Panc1 (cell line): Measurements from ENCODE around the gene KLC1. TPM values are rescaled to one million over a fixed set of nuclear protein-coding genes. Genes with fewer than 3 reads are reported as not detected.

ENCODE experiments used
- ATAC-seq: fragments of 200-7000 bp; cut with Tn5 transposase; 2 replicates; pipeline ENCODE4 v1.9.1; 2020; ENCODE audit warnings: mild to moderate bottlenecking, moderate library complexity
- BruUV-seq: library from RNA; stranded (reverse); fragments of 400-500 nt; replicated peaks from 2 replicates; lab custom pipeline; 2021; lab: Mats Ljungman, UMichigan
- CTCF ChIA-PET: fragments of 300-600 bp; sonication (Branson Sonifier 250); formaldehyde crosslinking; loops from one replicate; lab custom pipeline; 2022; ENCODE audit warnings: antibody characterized with exemption; lab: Charles Lee
- POLR2A ChIA-PET: fragments of 300-600 bp; sonication (Branson Sonifier 250); formaldehyde crosslinking; loops from one replicate; lab custom pipeline; 2022; ENCODE audit warnings: antibody characterized with exemption; lab: Charles Lee
- DNase-seq: peaks from one replicate; pipeline ENCODE4 v3.0.0-alpha.2; 2010; ENCODE audit warnings: low read depth, low spot score
- H3K27ac ChIP-seq: 2 replicates; pipeline ENCODE4 v1.5.1; 2011; ENCODE audit warnings: mild to moderate bottlenecking, low read length, inconsistent platforms
- H3K27me3 ChIP-seq: fragments of 200-500 bp; sonication (Bioruptor generic); 2 replicates; pipeline ENCODE4 v1.6.0; 2014; ENCODE audit warnings: low read length, inconsistent platforms; ENCODE audit not compliant: control insufficient read depth, insufficient read depth
- H3K36me3 ChIP-seq: fragments of 200-500 bp; sonication (Bioruptor generic); 2 replicates; pipeline ENCODE4 v1.5.1; 2014; ENCODE audit warnings: inconsistent platforms, mild to moderate bottlenecking, low read length, moderate library complexity; ENCODE audit not compliant: control insufficient read depth, insufficient read depth
- H3K4me1 ChIP-seq: 2 replicates; pipeline ENCODE4 v1.5.1; 2011; ENCODE audit warnings: inconsistent platforms, mild to moderate bottlenecking, low read length, moderate library complexity; ENCODE audit not compliant: control insufficient read depth, insufficient read depth
- H3K4me3 ChIP-seq, 2 experiments: 2 replicates each; pipeline ENCODE4 v1.5.1; 2011 to 2012; ENCODE audit warnings: low read depth in 2 of 2, low read length in 2 of 2, mild to moderate bottlenecking in 2 of 2, inconsistent platforms in 1 of 2, moderate library complexity in 1 of 2
- H3K9me3 ChIP-seq: fragments of 200-500 bp; sonication (Bioruptor generic); 2 replicates; pipeline ENCODE4 v1.5.1; 2014; ENCODE audit warnings: low read depth, mild to moderate bottlenecking, inconsistent platforms, low read length, moderate library complexity; ENCODE audit not compliant: control insufficient read depth, insufficient read depth
- CTCF ChIP-seq: fragments of 450-650 bp; IDR thresholded peaks from 2 replicates; pipeline ENCODE4 v1.5.1; 2017; ENCODE audit warnings: mild to moderate bottlenecking
- POLR2AphosphoS5 ChIP-seq: IDR thresholded peaks from 2 replicates; pipeline ENCODE4 v1.6.1; 2012; ENCODE audit warnings: mild to moderate bottlenecking, low read depth, low read length, moderate library complexity
- SIN3A ChIP-seq: IDR thresholded peaks from 2 replicates; pipeline ENCODE4 v1.6.1; 2012; ENCODE audit warnings: low read depth, mild to moderate bottlenecking, low read length, moderate library complexity, borderline replicate concordance; ENCODE audit not compliant: insufficient read depth
- TCF7L2 ChIP-seq: IDR thresholded peaks from 2 replicates; pipeline ENCODE4 v1.6.1; 2011; ENCODE audit warnings: mild to moderate bottlenecking, low read depth, low read length, inconsistent platforms
- in situ Hi-C: cut with HindIII; loops from 2 replicates; pipeline ENCODE4 v1.10.0; 2016; ENCODE audit warnings: low sequenced_read_pairs, low pct_unique_long_range_greater_than_20kb
- intact Hi-C: fragments of 100-400 bp; cut with micrococcal nuclease; formaldehyde crosslinking; loops from one replicate; pipeline ENCODE4 v1.10.0; 2022; ENCODE audit not compliant: unreplicated experiment
- total RNA-seq: library from RNA; stranded (reverse); gene quantifications from one replicate; pipeline ENCODE4 v1.2.1, GENCODE V29; 2021; ENCODE audit not compliant: unreplicated experiment
- TF ChIP-seq, protein P1 (sequence below), 2 experiments: IDR thresholded peaks; 2 replicates each; pipeline ENCODE4 v1.6.1; 2011 to 2012; ENCODE audit warnings: low read depth in 2 of 2, control low read depth in 1 of 2, low read length in 1 of 2, mild to moderate bottlenecking in 1 of 2, moderate library complexity in 1 of 2; ENCODE audit not compliant: insufficient read depth in 1 of 2

Gene KLC1
- total RNA-seq, 1 experiment from 2014 or later = 98.0 TPM

- H3K27me3 ChIP-seq = no peaks in the 10 kb centered on the region
- no TSS peak for BruUV-seq
- H3K9me3 ChIP-seq = no peaks in the 10 kb centered on the region
- no peak for DNase-seq
- H3K4me1 ChIP-seq = no peaks in the 10 kb centered on the region
- in situ Hi-C loops (no loop called here), intact Hi-C loops (no loop called here)
- TF ChIP-seq, protein P1, sequence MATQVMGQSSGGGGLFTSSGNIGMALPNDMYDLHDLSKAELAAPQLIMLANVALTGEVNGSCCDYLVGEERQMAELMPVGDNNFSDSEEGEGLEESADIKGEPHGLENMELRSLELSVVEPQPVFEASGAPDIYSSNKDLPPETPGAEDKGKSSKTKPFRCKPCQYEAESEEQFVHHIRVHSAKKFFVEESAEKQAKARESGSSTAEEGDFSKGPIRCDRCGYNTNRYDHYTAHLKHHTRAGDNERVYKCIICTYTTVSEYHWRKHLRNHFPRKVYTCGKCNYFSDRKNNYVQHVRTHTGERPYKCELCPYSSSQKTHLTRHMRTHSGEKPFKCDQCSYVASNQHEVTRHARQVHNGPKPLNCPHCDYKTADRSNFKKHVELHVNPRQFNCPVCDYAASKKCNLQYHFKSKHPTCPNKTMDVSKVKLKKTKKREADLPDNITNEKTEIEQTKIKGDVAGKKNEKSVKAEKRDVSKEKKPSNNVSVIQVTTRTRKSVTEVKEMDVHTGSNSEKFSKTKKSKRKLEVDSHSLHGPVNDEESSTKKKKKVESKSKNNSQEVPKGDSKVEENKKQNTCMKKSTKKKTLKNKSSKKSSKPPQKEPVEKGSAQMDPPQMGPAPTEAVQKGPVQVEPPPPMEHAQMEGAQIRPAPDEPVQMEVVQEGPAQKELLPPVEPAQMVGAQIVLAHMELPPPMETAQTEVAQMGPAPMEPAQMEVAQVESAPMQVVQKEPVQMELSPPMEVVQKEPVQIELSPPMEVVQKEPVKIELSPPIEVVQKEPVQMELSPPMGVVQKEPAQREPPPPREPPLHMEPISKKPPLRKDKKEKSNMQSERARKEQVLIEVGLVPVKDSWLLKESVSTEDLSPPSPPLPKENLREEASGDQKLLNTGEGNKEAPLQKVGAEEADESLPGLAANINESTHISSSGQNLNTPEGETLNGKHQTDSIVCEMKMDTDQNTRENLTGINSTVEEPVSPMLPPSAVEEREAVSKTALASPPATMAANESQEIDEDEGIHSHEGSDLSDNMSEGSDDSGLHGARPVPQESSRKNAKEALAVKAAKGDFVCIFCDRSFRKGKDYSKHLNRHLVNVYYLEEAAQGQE (IDR thresholded peaks at IDR 0.05; ENCODE audit: insufficient read depth in 1 of 2, low read depth in 2 of 2, low read length in 1 of 2) = no peak
- TF ChIP-seq POLR2AphosphoS5 = no peak
- TF ChIP-seq SIN3A = no peak
- no peak for TF ChIP-seq TCF7L2
- TF ChIP-seq CTCF = no peak
- no peak overlapping the region for H3K27ac ChIP-seq
- no peak overlapping the region for H3K4me3 ChIP-seq
- ATAC-seq = no peak
- no peaks in the 10 kb centered on the region for H3K36me3 ChIP-seq
- CTCF ChIA-PET = no interaction called here
- POLR2A ChIA-PET = no interaction called here
Measured at GRCh38 chr14:103740991-103741689, 112.1 kb downstream of the KLC1 start.

DNA sequence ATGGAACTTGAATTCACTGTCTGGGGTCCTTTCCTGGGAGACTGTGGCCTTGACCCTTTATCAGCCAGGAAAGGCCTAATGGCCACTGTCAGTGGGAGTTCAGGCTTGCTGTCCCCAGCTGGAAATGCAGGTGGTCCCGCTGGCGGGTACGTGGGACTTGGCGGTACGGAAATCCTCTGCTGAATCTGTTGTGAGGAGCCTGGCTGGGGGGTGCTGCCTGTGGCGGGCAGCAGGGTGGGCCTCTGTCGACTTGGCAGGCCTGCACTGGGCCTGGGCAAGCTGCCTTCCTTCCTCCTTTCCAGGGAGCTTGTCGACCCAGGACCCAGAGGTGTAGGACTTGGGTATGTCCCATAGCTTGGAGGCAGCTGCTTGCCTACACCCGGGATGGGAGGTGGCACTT, 112.9 kb downstream of the KLC1 start:
- Histone ChIP-seq H3K27ac (no peak overlapping the region), H3K4me1 (no peaks in the 10 kb centered on the region), H3K4me3 (no peak overlapping the region), H3K9me3 (no peaks in the 10 kb centered on the region), H3K36me3 (no peaks in the 10 kb centered on the region), H3K27me3 (no peaks in the 10 kb centered on the region)
- DNase-seq (no peak), ATAC-seq (no peak)
- CTCF ChIA-PET = no interaction called here
- intact Hi-C loops (no loop called here), in situ Hi-C loops (no loop called here)
- POLR2A ChIA-PET = no interaction called here
- no TSS peak for BruUV-seq
- TF ChIP-seq SIN3A (no peak), CTCF (no peak), POLR2AphosphoS5 (no peak), TCF7L2 (no peak)
- TF ChIP-seq, protein P1 (IDR thresholded peaks at IDR 0.05; ENCODE audit: insufficient read depth in 1 of 2, low read depth in 2 of 2, low read length in 1 of 2) = no peak
